OCI-LY1 (cell line): ENCODE data around the gene RPL28.

ENCODE experiments used
- H2AFZ ChIP-seq: fragments of 200-600 bp; sonication (generic), shearing (Covaris generic); 2 replicates; pipeline ENCODE4 v1.6.0; 2014; ENCODE audit warnings: antibody characterized with exemption, mild to moderate bottlenecking, low read length
- H3F3A ChIP-seq: fragments of 200-600 bp; sonication (generic), shearing (Covaris generic); 2 replicates; pipeline ENCODE4 v1.6.0; 2014; ENCODE audit warnings: mild to moderate bottlenecking, antibody characterized with exemption, low read length, moderate library complexity; ENCODE audit not compliant: insufficient read depth
- H3K27ac ChIP-seq: fragments of 200-600 bp; sonication (generic); 2 replicates; pipeline ENCODE4 v1.5.1; 2014; ENCODE audit warnings: low read length, mixed run types, mild to moderate bottlenecking, low read depth; ENCODE audit not compliant: poor library complexity, severe bottlenecking
- H3K27me3 ChIP-seq: fragments of 200-600 bp; sonication (generic); 2 replicates; pipeline ENCODE4 v1.6.0; 2014; ENCODE audit warnings: antibody characterized with exemption, mild to moderate bottlenecking, low read length, moderate library complexity; ENCODE audit not compliant: insufficient read depth
- H3K36me3 ChIP-seq: fragments of 200-600 bp; sonication (generic); 2 replicates; pipeline ENCODE4 v1.6.1; 2014; ENCODE audit warnings: mild to moderate bottlenecking, antibody characterized with exemption, low read length, moderate library complexity, mixed read lengths; ENCODE audit not compliant: insufficient read depth
- H3K4me1 ChIP-seq: fragments of 200-600 bp; sonication (generic); 2 replicates; pipeline ENCODE4 v1.5.1; 2014; ENCODE audit warnings: mild to moderate bottlenecking, low read length, moderate library complexity; ENCODE audit not compliant: insufficient read depth, severe bottlenecking
- H3K4me2 ChIP-seq: fragments of 200-600 bp; sonication (generic), shearing (Covaris generic); 2 replicates; pipeline ENCODE4 v1.6.1; 2014; ENCODE audit warnings: low read length
- H3K4me3 ChIP-seq: fragments of 200-600 bp; sonication (generic); 2 replicates; pipeline ENCODE4 v1.5.1; 2014; ENCODE audit warnings: low read length, low read depth, mild to moderate bottlenecking, mixed read lengths; ENCODE audit not compliant: poor library complexity, severe bottlenecking
- H3K79me2 ChIP-seq: fragments of 200-600 bp; shearing (Covaris generic); 2 replicates; pipeline ENCODE4 v1.6.1; 2016; ENCODE audit warnings: mixed run types, low read length, mixed read lengths; ENCODE audit not compliant: insufficient read depth
- H3K9ac ChIP-seq: fragments of 200-600 bp; sonication (generic), shearing (Covaris generic); 2 replicates; pipeline ENCODE4 v1.6.1; 2014; ENCODE audit warnings: mild to moderate bottlenecking, low read length, mixed read lengths
- H3K9me2 ChIP-seq: fragments of 200-600 bp; sonication (generic), shearing (Covaris generic); 2 replicates; pipeline ENCODE4 v1.6.1; 2014; ENCODE audit warnings: low read depth, mild to moderate bottlenecking, low read length, mixed read lengths
- H3K9me3 ChIP-seq: fragments of 200-600 bp; shearing (Covaris generic); 2 replicates; pipeline ENCODE4 v1.6.1; 2014; ENCODE audit warnings: low read length, mixed read lengths
- H4K20me1 ChIP-seq: fragments of 200-600 bp; sonication (generic), shearing (Covaris generic); 2 replicates; pipeline ENCODE4 v1.6.0; 2016; ENCODE audit warnings: mild to moderate bottlenecking, low read length; ENCODE audit not compliant: insufficient read depth
- CTCF ChIP-seq: fragments of 200-600 bp; sonication (generic), shearing (Covaris generic); IDR thresholded peaks from 2 replicates; pipeline ENCODE4 v1.5.1; 2017; ENCODE audit warnings: mild to moderate bottlenecking, antibody characterized with exemption, low read length, moderate library complexity, mixed read lengths
- EZH2 ChIP-seq: fragments of 200-600 bp; sonication (generic), shearing (Covaris generic); IDR thresholded peaks from 2 replicates; pipeline ENCODE4 v1.8.0; 2017; ENCODE audit warnings: borderline replicate concordance, mixed run types, mild to moderate bottlenecking, antibody characterized with exemption, low read length, moderate library complexity, mixed read lengths

RPL28 gene

GRCh38 chr19:55439052-55439451 lies 53.3 kb downstream of the RPL28 start:
- Histone ChIP-seq H2AFZ (no peak overlapping the region), H3K4me3 (no peak overlapping the region), H3F3A (no peaks in the 10 kb centered on the region), H3K27me3 (no peaks in the 10 kb centered on the region), H3K9me2 (no peaks in the 10 kb centered on the region), H3K36me3 (no peaks in the 10 kb centered on the region), H3K4me1 (no peaks in the 10 kb centered on the region), H3K27ac (no peak overlapping the region), H3K9ac (no peak overlapping the region), H4K20me1 (no peaks in the 10 kb centered on the region), H3K9me3 (no peaks in the 10 kb centered on the region), H3K4me2 (no peak overlapping the region), H3K79me2 (no peaks in the 10 kb centered on the region)
- TF ChIP-seq EZH2: no peak
- TF ChIP-seq CTCF: no peak

GRCh38 chr19:55440411-55441105 lies 54.8 kb downstream of the RPL28 start:
- TF ChIP-seq EZH2 (no peak), CTCF (no peak)
- Histone ChIP-seq H3K9ac (no peak overlapping the region), H3K9me2 (no peaks in the 10 kb centered on the region), H3K4me1 (no peaks in the 10 kb centered on the region), H3K36me3 (no peaks in the 10 kb centered on the region), H2AFZ (no peak overlapping the region), H3F3A (no peaks in the 10 kb centered on the region), H3K4me3 (no peak overlapping the region), H3K79me2 (no peaks in the 10 kb centered on the region), H3K9me3 (no peaks in the 10 kb centered on the region), H4K20me1 (no peaks in the 10 kb centered on the region), H3K27ac (no peak overlapping the region), H3K4me2 (no peak overlapping the region), H3K27me3 (no peaks in the 10 kb centered on the region)

GRCh38 chr19:55441319-55441691 lies 55.6 kb downstream of the RPL28 start:
- H3K4me3 ChIP-seq: no peak overlapping the region
- H3K36me3 ChIP-seq: no peaks in the 10 kb centered on the region
- H3K4me2 ChIP-seq: no peak overlapping the region
- TF ChIP-seq EZH2 (no peak), CTCF (no peak)
- no peak overlapping the region for H2AFZ ChIP-seq
- H3K9me3 ChIP-seq: no peaks in the 10 kb centered on the region
- H3K27ac ChIP-seq: no peak overlapping the region
- no peaks in the 10 kb centered on the region for H3K4me1 ChIP-seq
- H3K79me2 ChIP-seq: no peaks in the 10 kb centered on the region
- H3F3A ChIP-seq: no peaks in the 10 kb centered on the region
- no peak overlapping the region for H3K9ac ChIP-seq
- H3K9me2 ChIP-seq: no peaks in the 10 kb centered on the region
- no peaks in the 10 kb centered on the region for H4K20me1 ChIP-seq
- H3K27me3 ChIP-seq: no peaks in the 10 kb centered on the region
